ENCODE results near the gene FNDC5. TPM values are rescaled to one million over a fixed set of nuclear protein-coding genes. Genes with fewer than 3 reads are reported as not detected.

The FNDC5 gene
- total and polyA plus RNA-seq, 2 donors: 1.5 to 50.5 TPM

GRCh38 chr1:32901823-32902534 is 31.3 kb upstream of the FNDC5 start:
- Histone ChIP-seq H3K36me3 (ENCODE audit: insufficient read depth) (no peaks in the 10 kb centered on the region), H3K4me3 (ENCODE audit: low read depth, low read length) (peak overlapping the region; percentile 81), H3K4me1 (ENCODE audit: insufficient read depth) (no peaks in the 10 kb centered on the region), H3K27ac (ENCODE audit: low read depth) (no peak overlapping the region)
- DNase-seq (ENCODE audit: extremely low spot score): no peak
- WGBS: 48% methylated on average over 24 of the region's 24 CpGs

- peak within 1 kb of the TSS; percentile 81 for H3K4me3 ChIP-seq (ENCODE audit: low read depth, low read length)
- DNase-seq (ENCODE audit: extremely low spot score): no peak
- WGBS: under 1% methylated on average over 92 of the region's 92 CpGs
- H3K27ac ChIP-seq (ENCODE audit: low read depth): no peak within 1 kb of the TSS
- no peaks in the 10 kb centered on the region for H3K4me1 ChIP-seq (ENCODE audit: insufficient read depth)
- no peaks in the 10 kb centered on the region for H3K36me3 ChIP-seq (ENCODE audit: insufficient read depth)
Measured at GRCh38 chr1:32900956-32901822, 30.5 kb upstream of the FNDC5 start, which contains the start of gene TMEM54. TMEM54 (minus strand) TSS chr1:32901389; CDS start chr1:32901238, 151 bp downstream.

- Histone ChIP-seq H3K4me3 (ENCODE audit: low read depth, low read length) (peak overlapping the region; percentile 81), H3K36me3 (ENCODE audit: insufficient read depth) (no peaks in the 10 kb centered on the region), H3K27ac (ENCODE audit: low read depth) (no peak overlapping the region), H3K4me1 (ENCODE audit: insufficient read depth) (no peaks in the 10 kb centered on the region)
- DNase-seq (ENCODE audit: extremely low spot score): no peak
- 20% methylated on average over 22 of the region's 22 CpGs for WGBS
Measured at GRCh38 chr1:32900371-32900955, 29.8 kb upstream of the FNDC5 start.

- no peak for DNase-seq (ENCODE audit: extremely low spot score)
- no peak overlapping the region for H3K4me3 ChIP-seq (ENCODE audit: low read depth, low read length)
Measured at GRCh38 chr1:32899586-32900296, 29.0 kb upstream of the FNDC5 start.

GRCh38 chr1:32898958-32899357 is 28.2 kb upstream of the FNDC5 start:
- Histone ChIP-seq H3K4me3 (ENCODE audit: low read depth, low read length) (no peak overlapping the region), H3K36me3 (ENCODE audit: insufficient read depth) (no peaks in the 10 kb centered on the region), H3K4me1 (ENCODE audit: insufficient read depth) (no peaks in the 10 kb centered on the region), H3K27ac (ENCODE audit: low read depth) (no peak overlapping the region)
- no peak for DNase-seq (ENCODE audit: extremely low spot score)
- 95% methylated on average over 3 of the region's 3 CpGs for WGBS

More at GRCh38 chr1:32899586-32900296, 29.0 kb upstream of the FNDC5 start:
- no peak overlapping the region for H3K27ac ChIP-seq (ENCODE audit: low read depth)
- 76% methylated on average over 7 of the region's 7 CpGs for WGBS
- H3K4me1 ChIP-seq (ENCODE audit: insufficient read depth): no peaks in the 10 kb centered on the region
- no peaks in the 10 kb centered on the region for H3K36me3 ChIP-seq (ENCODE audit: insufficient read depth)

GRCh38 chr1:32898056-32898455 is 27.3 kb upstream of the FNDC5 start:
- 93% methylated on average over 9 of the region's 9 CpGs for WGBS
- H3K4me1 ChIP-seq (ENCODE audit: insufficient read depth): no peaks in the 10 kb centered on the region
- H3K4me3 ChIP-seq (ENCODE audit: low read depth, low read length): no peak overlapping the region
- no peak for DNase-seq (ENCODE audit: extremely low spot score)
- no peaks in the 10 kb centered on the region for H3K36me3 ChIP-seq (ENCODE audit: insufficient read depth)
- H3K27ac ChIP-seq (ENCODE audit: low read depth): no peak overlapping the region

GRCh38 chr1:32897082-32898049 is 26.7 kb upstream of the FNDC5 start:
- H3K4me3 ChIP-seq (ENCODE audit: low read depth, low read length): no peak overlapping the region
- H3K36me3 ChIP-seq (ENCODE audit: insufficient read depth): no peaks in the 10 kb centered on the region
- WGBS: 81% methylated on average over 11 of the region's 11 CpGs
- H3K4me1 ChIP-seq (ENCODE audit: insufficient read depth): no peaks in the 10 kb centered on the region
- H3K27ac ChIP-seq (ENCODE audit: low read depth): no peak overlapping the region
- DNase-seq (ENCODE audit: extremely low spot score): no peak

GRCh38 chr1:32896451-32896850 is 25.7 kb upstream of the FNDC5 start:
- DNase-seq (ENCODE audit: extremely low spot score): no peak
- Histone ChIP-seq H3K36me3 (ENCODE audit: insufficient read depth) (no peaks in the 10 kb centered on the region), H3K4me3 (ENCODE audit: low read depth, low read length) (no peak overlapping the region), H3K4me1 (ENCODE audit: insufficient read depth) (no peaks in the 10 kb centered on the region), H3K27ac (ENCODE audit: low read depth) (no peak overlapping the region)
- WGBS: 81% methylated on average over 5 of the region's 5 CpGs

GRCh38 chr1:32895325-32896215 is 24.9 kb upstream of the FNDC5 start:
- WGBS: 93% methylated on average over 26 of the region's 26 CpGs
- Histone ChIP-seq H3K4me3 (ENCODE audit: low read depth, low read length) (no peak overlapping the region), H3K36me3 (ENCODE audit: insufficient read depth) (no peaks in the 10 kb centered on the region), H3K27ac (ENCODE audit: low read depth) (no peak overlapping the region), H3K4me1 (ENCODE audit: insufficient read depth) (no peaks in the 10 kb centered on the region)
- no peak for DNase-seq (ENCODE audit: extremely low spot score)

- no peak for DNase-seq (ENCODE audit: extremely low spot score)
- Histone ChIP-seq H3K4me3 (ENCODE audit: low read depth, low read length) (no peak overlapping the region), H3K36me3 (ENCODE audit: insufficient read depth) (no peaks in the 10 kb centered on the region), H3K27ac (ENCODE audit: low read depth) (no peak overlapping the region), H3K4me1 (ENCODE audit: insufficient read depth) (no peaks in the 10 kb centered on the region)
- 83% methylated on average over 6 of the region's 6 CpGs for WGBS
Measured at GRCh38 chr1:32894681-32895080, 24.0 kb upstream of the FNDC5 start.

GRCh38 chr1:32894019-32894600 is 23.4 kb upstream of the FNDC5 start:
- no peak overlapping the region for H3K4me3 ChIP-seq (ENCODE audit: low read depth, low read length)
- H3K27ac ChIP-seq (ENCODE audit: low read depth): no peak overlapping the region
- 68% methylated on average over 8 of the region's 8 CpGs for WGBS
- peak; percentile 54 for DNase-seq (ENCODE audit: extremely low spot score)
- no peaks in the 10 kb centered on the region for H3K4me1 ChIP-seq (ENCODE audit: insufficient read depth)
- H3K36me3 ChIP-seq (ENCODE audit: insufficient read depth): no peaks in the 10 kb centered on the region

Data from urinary bladder (tissue), 4 donors.